ENCODE results near the gene NLGN1.

NLGN1 gene

DNA sequence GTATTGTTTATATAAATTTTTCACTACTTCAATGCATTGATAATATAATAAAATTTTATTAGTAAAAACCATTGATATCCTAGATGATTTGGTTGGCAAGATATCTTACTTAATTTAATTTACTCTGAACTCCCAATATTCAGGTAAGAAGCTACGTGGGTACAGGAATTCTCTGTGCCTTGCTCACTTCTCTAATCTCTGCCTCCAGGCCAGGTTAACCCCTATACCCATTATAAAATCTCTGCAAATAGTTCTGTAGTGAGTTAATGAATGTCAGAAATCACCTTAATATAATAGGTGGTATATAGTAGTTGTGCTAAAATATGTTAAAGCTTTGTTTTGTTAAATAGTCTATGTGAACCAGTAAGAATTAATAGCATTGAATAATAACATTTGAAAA lies 465.2 kb downstream of the NLGN1 start:
- no peak for DNase-seq

DNA sequence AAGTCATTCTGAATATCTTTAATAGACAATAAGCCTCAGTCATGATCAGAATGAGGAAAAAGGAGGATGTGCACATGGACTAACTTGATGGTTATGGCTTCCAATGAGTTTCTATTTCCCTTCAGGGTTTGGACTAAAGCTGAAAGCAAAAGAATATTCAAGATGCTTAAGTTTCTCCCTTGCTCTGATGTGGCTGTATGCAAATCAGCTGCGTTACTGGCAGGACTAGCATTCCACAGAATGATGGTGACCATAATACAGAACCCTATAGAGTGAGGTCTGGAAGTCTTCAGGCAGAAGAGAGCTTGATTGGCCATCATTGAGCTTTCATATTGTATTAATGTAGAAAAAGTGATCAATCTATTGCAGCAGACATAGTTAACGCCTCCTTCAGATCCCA lies 466.0 kb downstream of the NLGN1 start:
- DNase-seq: no peak

DNA sequence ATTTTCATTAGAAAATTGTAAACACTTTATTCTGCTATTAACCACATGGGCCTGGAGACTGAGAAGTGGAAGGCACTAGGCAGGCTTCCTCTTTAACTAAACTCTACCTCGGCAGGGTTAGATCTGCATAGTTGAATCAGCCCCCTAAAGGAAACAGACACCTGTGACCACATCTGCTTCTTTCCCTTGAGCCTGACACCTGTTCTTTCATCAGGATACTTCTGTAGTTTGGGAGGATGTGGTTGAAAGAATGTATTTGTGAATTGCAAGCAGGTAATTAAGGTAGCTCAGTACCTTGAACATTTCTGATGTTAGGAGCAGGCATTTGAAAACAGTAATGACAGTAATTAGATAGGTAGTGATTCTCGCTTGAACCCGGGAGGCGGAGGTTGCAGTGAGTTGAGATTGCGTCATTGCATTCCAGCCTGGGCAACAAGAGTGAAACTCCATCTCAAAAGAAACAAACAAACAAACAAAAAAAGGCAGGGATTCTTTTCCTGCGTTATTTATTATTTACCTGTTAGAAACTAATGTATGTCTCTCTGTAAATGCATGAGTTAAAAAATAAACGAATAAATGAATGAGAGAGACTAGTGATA lies 468.5 kb downstream of the NLGN1 start:
- no peak for DNase-seq

DNA sequence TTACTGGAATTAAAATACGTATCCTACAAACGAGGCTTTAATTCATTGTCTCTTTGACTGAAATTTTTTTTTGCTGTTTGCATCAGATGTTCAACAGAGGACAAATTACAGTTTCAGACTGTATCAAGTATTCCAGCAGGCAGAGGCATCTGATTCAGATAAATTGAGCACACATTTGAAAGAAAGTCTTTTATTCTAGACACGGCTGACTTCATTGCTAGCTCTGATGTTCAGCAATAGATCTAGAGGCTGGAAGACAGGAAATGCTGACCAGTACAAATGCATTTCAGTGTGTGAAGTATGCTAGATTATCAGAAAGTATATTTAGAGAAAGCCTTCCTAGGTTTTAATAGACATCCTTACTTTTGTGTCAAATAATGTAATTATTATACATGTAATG lies 472.2 kb downstream of the NLGN1 start:
- no peak for DNase-seq

DNA sequence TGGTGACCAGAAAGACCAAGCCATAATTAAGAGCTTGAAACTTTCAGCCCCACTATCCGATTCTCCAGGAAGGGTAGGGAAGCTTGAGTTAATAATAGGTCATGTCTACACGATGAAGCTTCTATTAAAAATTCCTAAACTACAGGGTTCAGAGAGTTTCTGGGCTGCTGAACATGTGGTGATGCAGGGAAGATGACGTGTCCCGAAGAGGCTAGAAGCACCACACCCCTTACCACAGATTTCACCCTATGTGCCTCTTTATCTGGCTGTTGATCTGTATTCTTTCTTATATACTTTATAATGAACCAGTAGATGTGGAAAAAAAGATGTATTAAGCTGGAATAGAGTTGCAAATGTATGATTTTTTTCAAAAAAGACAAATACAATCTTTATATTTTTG lies 473.4 kb downstream of the NLGN1 start:
- peak; percentile 12 for DNase-seq

DNA sequence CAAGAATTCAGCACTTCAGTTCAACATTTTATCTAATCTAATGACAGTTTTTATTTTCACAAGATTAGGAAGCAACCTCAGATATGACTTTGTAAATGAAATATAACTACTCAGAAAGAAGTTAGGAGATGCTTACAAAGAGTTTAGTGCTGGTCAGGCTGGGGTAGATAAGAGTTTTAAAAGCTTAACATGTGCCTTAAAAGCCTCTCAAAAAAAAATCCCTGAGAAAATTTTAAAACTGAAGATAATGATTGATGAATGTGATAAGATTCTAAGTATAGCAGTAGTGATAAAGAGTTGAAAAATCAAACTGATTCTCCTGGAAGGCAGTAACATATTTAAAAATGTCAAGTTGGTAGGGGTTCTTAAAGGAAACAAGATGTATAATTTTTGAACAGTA lies 478.2 kb downstream of the NLGN1 start:
- no peak for DNase-seq

DNA sequence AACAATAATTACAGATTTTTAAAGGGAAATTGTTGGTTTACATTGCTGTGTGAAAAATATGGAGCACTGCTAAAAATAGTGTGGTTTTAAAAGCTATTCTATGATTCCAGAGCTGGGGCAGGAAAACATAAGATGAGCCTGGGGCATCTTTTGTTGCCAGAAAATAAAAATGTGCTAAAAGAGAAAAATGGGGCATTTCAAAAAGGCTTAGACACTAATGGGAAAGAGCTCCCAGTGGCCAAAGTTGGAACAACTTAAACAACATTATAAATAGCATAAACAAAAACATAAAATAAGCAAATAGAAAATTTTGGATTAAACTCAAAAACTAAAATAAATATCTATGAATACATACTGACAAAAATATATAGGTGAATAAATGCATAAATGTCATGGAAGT lies 478.9 kb downstream of the NLGN1 start:
- DNase-seq: peak; percentile 16

DNA sequence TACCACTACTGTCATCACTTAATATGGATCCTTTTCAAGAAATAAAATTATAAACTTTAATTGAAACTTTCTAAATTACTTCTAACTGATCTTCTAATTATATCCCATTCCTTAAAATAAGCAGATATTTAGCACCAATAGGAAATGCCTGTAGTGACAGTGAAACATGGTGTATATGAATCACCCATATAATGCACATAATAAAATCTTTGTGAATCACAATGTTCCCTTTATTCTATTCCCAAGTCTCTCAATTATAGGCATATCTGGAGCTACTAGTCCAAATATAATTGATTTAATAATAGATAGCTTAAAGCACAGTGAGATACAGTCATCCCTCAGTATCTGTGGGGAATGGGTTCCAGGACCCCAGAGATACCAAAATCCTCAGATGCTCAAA lies 490.3 kb downstream of the NLGN1 start:
- no peak for DNase-seq

DNA sequence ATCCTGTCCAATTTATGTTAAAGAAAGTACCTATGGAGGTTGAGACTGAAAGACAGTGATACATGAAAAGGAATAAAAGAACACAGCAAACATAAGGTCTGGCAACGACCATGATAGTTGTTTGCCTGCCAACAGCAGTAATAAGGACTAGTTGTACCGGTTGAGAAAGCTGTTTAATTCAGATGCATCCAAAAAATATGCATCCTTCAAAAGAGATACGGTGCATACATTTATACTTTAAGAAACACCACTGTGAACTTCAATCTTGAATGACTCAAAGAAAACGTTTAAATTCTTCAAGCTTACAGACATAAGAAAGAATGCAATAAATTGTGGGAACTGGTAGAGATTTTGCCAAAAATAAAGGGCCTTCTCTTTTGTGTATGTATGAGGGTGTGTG lies 492.1 kb downstream of the NLGN1 start:
- DNase-seq: no peak

DNA sequence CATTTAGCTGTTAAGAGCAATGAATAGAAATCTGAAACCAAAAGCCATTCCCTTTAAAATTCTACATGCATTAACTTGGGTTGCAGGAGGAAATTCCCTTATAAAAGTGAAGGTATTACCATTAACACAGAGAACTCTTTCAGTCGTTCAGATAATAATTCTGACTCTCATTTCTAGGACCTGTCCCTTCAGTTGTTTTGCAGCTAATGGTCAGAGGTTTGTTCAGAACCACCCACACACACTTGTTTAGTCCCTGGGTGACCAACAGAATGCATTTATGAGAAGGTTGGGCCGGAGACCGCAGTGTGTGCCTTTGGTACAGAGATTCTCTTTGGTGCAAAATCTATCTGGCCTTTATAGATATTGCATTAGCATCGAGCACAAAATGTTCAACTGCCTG lies 492.5 kb downstream of the NLGN1 start:
- DNase-seq: no peak

DNA sequence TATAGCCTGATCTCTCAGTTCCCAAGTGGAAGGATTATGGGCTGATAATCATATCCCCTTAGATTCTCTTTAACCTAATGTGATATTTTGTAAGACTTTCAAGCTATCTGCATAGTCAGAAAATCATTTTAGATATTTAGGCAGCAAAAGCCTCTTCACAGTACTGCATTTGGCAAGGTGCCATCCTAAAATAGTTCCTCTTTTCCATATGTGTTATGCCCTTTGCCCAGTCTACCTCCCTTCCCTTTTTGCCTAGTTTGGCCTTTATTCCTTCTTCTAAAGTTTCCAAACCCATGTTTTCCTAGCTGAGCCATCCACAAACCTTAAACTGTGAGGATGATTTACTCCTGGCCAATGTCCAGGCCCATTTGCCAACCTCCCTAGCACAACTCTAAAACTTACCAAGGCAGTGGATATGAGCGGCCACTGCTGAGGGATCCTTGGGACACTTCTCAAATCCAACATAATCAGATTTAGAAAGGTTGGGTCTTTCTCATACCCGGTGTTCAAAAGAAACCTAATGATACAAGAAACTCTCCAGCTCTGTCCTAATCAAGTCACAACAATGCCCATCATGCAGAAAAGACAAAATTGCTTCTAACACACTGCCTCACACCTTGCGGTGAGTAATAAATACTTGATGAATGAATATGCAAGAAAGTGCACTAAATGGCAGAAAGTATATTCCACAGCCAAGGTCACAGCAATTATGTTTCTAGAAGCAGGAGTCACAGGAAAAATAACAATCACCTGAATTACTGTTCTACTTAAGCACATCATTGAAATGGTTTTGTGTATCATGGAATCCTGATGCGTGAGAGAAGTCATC lies 493.9 kb downstream of the NLGN1 start:
- DNase-seq: no peak

DNA sequence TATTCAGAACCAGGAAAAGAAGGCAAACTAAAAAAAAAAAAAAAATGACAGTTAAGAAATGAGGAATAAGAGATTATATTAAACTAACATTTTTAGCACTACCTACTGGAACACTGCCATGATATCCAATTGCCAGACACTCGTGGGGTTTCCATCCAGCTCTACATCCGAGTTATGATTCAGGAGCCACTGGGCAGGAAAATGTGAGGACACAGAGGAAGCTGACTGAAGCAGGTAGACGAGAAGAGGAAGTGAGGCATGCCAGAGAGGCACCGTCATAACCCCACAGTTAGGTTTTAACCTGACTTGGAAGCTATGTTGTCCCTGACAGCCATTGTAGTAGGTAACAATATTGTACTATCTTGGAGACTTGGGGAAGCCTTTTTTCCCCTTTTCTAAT lies 495.0 kb downstream of the NLGN1 start:
- DNase-seq: no peak

DNA sequence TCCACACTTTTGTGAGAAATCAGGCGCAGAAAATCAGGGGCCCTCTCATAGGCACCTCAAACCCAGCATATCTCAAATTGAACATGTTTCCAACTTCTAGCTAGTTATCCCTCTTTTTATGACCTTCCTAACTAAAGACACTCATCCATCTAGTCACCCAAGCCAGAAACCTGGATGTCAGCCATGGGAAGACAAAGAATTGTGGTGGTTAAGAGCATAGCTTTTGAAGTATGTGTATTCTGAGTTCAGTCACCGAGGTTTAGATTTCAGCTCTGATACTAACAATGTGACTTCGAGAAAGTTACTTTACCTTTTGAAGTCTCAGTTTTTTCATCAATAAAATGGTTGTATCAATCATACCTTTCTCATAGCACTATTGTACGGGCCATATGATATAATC lies 495.5 kb downstream of the NLGN1 start:
- no peak for DNase-seq

DNA sequence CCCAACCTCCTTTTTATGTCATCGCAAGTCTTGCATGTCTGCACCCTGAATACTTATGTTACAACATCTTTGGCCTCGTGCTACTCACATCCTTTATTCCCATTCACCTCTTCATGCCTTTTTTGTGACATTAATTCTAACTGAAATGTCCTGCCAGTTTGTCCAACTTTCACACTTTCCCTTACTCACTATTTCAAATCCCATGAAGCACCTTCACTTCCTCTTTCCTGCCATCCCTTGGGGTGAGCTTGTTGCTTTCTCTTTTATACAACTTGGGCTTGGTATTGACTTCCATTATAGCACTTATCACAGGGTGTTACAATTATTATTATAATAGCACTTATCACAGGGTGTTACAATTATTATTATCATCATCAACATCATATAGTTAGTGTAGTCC lies 496.3 kb downstream of the NLGN1 start:
- no peak for DNase-seq

DNA sequence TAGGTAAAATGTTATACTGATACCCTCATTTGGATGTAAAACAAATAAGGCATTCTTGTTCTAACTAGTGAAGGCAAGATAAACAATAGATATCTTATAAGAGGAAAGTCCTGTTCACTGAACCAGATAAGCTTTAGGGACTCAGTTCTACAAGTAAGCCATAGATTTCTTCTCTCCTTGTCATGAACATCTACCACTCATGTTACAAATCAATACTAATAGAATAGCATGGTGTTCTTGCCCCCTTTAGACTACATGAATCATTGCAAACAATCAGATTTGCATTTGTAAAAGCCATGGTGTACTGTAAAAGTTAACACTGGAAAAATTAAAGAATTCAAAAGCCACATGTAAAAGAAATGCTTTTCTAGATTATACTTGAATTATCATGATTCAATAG lies 500.1 kb downstream of the NLGN1 start:
- no peak for DNase-seq

DNA sequence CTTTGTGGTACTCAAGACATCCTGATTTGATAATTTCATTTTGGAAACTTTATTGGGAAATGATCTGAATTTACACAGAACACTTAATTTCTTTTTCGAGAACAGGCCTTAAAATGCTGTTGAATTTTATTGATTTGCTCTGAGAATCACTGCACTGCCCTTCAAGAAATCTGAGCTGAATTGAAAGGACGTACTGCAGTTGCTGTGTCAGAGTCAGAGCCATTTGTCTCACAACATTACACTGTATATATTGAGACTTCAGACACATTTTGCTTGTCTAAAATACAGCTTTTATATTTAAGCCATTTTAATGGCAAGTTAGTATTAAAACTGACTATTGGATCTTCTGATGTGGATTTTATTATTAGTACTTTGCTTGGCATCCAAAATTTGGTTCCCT lies 504.1 kb downstream of the NLGN1 start:
- no peak for DNase-seq

DNA sequence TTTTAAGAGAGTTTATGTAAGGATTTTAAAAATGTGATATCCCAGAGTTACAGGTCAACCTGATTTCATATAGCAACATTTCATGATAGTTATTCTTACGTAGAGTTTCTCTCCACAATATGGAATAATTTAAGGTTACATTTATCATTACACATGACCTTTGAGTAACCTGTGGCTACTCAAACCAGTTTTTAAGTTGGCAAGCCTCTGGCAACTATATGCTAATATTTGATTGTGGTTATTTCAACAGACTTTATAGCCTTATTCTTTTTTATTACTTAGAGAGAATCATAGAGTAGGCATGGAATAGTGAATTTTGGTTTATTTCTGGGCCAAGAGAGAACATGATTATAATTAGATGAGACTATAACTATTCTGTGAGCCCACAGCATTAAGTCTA lies 504.9 kb downstream of the NLGN1 start:
- no peak for DNase-seq

DNA sequence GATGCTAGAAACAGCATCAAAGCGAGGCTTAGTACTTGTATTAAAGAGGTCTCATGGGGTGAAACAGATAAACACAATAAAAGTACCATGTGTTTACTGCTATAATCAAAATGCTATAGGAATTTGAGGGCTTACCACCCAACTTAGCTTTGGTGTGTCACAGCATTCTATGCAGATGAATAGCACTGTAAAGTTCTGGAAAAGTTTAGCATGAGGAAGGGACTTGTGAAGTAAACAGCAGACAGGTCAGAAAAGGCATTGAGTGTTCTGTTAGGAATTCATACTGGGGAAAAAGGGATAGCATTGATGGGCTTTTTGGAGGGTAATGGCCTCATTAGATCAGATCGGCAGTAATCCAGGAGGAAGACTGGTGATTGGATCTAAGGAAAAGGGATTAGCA lies 505.3 kb downstream of the NLGN1 start:
- DNase-seq: no peak

DNA sequence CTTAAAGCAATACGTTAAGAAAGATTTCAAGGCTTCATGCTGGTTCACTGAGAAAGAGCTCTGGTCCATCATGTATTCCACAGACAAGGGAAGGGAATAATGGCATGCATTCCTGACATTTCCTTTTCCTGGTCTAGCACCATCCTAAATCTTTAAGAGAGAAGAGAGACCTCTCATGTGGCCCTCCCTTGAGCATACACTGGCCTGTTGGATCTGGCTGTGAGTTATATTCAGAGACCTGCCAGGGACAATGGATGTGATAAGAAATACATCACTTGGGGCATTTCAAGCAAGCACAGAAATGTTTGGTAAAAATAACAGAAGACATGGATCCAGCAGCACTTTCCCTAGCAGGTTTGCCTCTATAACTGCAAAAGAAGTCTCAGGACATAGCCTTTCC lies 507.8 kb downstream of the NLGN1 start:
- no peak for DNase-seq

DNA sequence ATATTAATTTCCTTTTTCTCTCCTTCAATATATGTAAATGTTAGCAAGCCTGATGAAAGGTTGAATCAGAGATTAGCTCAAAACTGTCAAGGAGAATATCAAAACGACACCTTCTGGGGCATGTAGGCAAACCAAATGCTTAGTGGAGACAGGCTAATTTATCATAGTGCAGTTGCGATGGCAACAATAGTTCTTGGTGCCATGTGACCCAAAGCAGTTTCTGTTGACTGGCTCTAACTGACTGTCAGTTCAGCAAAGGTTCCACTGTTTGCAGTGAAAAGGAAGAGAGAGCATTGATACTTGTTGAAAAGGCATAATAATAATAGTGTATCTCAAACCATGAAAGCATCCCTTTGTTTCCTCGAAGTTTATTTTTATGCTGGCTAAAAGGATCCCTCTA lies 513.9 kb downstream of the NLGN1 start:
- peak; percentile 68 for DNase-seq

DNA sequence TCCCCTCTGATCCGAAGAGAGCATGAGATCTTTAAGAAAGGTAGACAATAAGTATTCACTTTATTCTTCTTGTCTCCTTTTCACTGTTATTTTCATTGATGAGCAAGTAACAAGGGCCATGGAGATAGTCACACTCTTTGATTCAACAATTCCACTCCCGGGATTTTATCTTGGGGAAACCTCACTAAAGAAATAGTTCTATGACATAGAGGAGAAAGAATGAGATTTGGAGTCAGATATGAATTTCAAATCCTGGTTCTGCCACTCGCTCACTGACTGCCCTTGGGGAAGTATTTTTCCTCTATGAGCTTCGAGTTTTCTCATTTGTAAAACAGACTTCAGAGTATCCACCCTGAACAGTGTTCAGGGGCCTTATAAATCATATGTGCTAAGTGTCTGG lies 514.6 kb downstream of the NLGN1 start:
- DNase-seq: no peak

DNA sequence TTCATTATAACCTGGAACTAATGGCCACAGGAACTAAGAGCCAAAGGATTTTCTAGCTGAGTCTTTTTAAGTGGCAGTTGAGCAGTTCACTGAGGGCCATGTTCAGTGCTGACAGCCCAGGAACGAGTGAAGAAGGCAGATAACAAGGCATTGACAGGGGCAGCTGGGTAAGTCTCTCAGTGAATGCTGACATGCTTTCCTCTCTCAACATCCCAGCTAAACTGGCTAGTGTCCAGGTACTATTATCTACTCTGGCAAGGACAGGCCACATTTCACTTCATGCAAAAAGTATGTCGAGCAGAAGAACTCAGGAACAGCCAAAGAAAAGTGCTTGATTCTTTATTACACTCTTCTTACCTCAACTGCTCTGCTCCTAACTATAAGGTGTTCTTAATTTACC lies 515.9 kb downstream of the NLGN1 start:
- no peak for DNase-seq

DNA sequence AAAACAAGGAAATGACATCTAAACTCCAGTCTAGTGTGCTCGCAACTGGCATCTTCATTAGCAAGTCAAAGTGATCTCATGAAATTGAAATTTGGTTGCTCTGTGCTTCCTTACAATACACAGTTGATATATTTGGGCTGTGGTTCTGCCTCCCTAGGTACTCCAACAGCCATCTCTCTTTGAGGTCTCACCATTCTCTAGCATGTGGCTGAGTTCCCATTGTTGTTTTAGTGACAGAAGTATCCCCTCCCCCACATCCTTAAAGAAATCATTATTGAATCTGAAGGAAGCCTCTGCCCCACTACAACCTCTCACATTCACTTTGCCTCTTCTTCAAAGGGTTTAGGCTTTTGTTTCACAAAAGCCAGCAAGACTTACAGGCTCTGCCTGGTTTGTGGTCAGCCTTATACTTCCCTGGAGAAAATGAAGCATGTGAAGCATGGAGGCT lies 516.5 kb downstream of the NLGN1 start:
- DNase-seq: no peak

DNA sequence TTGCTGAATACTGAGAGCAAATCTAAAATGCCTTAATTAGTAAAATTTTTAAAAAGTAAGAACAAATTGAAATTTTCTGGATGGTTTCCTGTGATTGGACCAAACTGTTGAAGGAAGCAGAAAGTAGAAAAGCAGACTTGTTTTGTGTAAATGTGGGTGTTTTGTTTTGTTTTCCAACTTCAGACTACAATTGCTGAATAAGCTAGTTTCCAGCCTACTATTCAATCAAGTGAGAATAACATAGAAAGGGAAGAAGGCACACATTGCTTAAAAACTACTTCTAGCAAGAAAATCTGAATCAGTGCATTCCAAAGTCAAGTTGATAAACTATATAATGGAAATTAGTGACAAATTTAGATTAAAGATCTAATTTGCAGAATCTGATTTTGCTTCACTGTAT lies 519.3 kb downstream of the NLGN1 start:
- no peak for DNase-seq

DNA sequence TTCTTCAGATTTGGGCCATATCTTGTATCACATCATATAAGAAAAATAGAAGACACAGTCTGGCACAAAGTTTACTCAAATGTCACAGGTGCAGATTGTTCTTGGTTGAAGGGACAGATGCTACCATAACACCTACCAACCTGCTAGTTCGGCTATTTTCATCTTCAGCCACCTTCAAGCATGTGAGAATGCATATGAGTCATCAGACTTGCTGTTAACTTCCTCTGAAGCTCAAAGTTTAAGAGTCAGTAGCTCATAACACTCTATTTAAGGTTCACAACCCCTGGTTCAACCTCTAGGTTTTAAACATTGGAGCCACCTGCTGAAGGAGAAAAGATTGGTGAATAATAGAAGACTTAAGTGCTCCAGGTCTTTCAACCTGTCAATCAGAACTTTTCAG lies 522.8 kb downstream of the NLGN1 start:
- no peak for DNase-seq
